Pancreas (tissue), 10 donors: Measurements from ENCODE around the gene DDX24. TPM values are rescaled to one million over a fixed set of nuclear protein-coding genes. Genes with fewer than 3 reads are reported as not detected.
"Not testable (repeated sequence)": the region's sequence is repeated elsewhere in the genome, so short reads cannot be mapped to it uniquely, and the experiment has no call there.

ENCODE experiments used
- ATAC-seq, 4 donors: fragments of 200-7000 bp; cut with Tn5 transposase; one replicate each; pipeline versions ENCODE4 v1.8.0 to v1.9.1; 2020; ENCODE audit warnings: mild to moderate bottlenecking in 4 of 4, moderate library complexity in 4 of 4
- DNase-seq, 6 donors: peaks; one replicate each; pipeline ENCODE4 v3.0.0-alpha.2; 2020
- FAIRE-seq: peaks from 2 replicates; lab custom pipeline; 2012; peaks lifted over from hg19 to GRCh38; lab: Jason Lieb, UNC
- H3K27ac ChIP-seq, 4 donors: fragments of 200-600 bp; sonication (generic); 1 replicate in 3 of 4; 2 replicates in 1 of 4; pipeline versions ENCODE4 v1.5.0 to v1.8.0; 2020
- H3K27me3 ChIP-seq, 4 donors: fragments of 200-600 bp; one replicate each; pipeline ENCODE4 v1.8.0; 2021
- H3K36me3 ChIP-seq, 3 donors: fragments of 200-600 bp; sonication (generic) in 1 of 3; one replicate each; pipeline versions ENCODE4 v1.5.0 to v1.8.0; 2020 to 2021
- H3K4me1 ChIP-seq, 3 donors: fragments of 200-600 bp; one replicate each; pipeline ENCODE4 v1.8.0; 2021
- H3K4me3 ChIP-seq, 4 donors: fragments of 200-600 bp; sonication (generic) in 2 of 4; one replicate each; pipeline versions ENCODE4 v1.5.0 to v1.8.0; 2020 to 2021
- H3K9me3 ChIP-seq, 4 donors: fragments of 200-600 bp; one replicate each; pipeline ENCODE4 v1.8.0; 2021
- WGBS, 2 donors: extraction: QIAGEN DNeasy Blood & Tissue Kit; methylation state at CpG; one replicate each; pipeline ENCODE4 v1.1.7; 2013; 5-methylcytosine and 5-hydroxymethylcytosine counted together
- intact Hi-C, 3 donors: fragments of 100-400 bp; cut with DNase I; formaldehyde crosslinking; loops; one replicate each; pipeline versions ENCODE4 v1.11.1 to v1.14.2; 2022
- polyA plus RNA-seq, 2 donors: library from polyadenylated mRNA; stranded (reverse); fragments of 200-250 nt; gene quantifications; one replicate each; pipeline ENCODE4 v1.2.3, GENCODE V29; 2013
- total RNA-seq, 6 donors: library from RNA; stranded (reverse); fragmentation: NEBNext Ultra II Directional in 4 of 6; extraction: Animal tissue kit (Norgen Biotek cat#: 25700) in 4 of 6; gene quantifications; one replicate each; pipeline versions ENCODE4 v1.2.1 to v1.2.4, GENCODE V29; 2021 to 2023
- TF ChIP-seq, protein P1 (sequence below), 4 donors: fragments of 200-600 bp; sonication (generic) in 3 of 4; IDR thresholded peaks; one replicate each; pipeline versions ENCODE4 v1.5.0 to v1.8.0; 2021; ENCODE audit warnings: antibody characterized with exemption in 4 of 4
- donor health status: healthy with polysubstance abuse.
- donor health status: DM: no; HTN: no; CAD: no; lungs with moderate emphysema.
- donor health status: DM: no; HTN: no; CAD: no.
- donor health status: control.
- donor health status: control.
- donor health status: Bipolar disorder and iron deficiency.
- donor health status: DM: yes; HTN: yes; CAD: no.
- donor health status: DM: no; HTN: no; CAD: no.
- donor health status: DM: no; HTN: no; CAD: no.
- donor health status: DM: yes; HTN: yes; CAD: no.

Gene DDX24
- total and polyA plus RNA-seq, 8 donors: 55.9 to 111 (median 68.1) TPM

DNA sequence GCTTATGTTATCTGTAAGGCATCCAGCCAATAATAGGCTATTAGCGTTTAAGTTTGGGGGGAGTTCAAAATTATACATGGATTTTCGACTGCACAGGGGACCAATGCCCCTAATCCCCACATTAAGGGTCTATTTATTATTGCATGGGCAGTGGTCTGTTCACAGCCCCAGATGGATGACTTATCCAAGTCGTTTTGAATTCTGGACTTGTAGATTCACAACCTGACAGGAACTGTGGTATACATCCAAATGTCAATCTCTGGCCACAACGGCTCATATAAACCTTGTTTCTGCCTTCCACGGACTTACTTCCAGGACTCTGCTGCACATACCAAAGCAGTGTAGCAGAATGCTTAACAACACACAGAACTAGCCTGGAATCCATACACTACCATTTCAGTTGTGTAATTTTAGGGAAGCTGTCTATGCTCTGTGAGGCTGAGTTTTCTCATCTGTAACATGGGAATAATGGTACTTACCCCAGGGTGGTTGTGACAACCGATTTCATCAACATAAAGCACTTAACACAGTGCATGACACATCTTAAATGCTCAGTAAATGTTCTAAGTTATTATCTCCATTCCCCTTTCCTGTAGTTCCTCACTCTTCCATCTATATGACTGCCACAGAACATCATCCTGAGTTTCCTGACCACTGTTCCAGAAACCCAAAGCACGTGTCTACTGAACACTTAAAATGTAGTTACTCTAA, 3.7 kb downstream of the DDX24 start:
- intact Hi-C loops: no loop called here
- TF ChIP-seq, protein P1, sequence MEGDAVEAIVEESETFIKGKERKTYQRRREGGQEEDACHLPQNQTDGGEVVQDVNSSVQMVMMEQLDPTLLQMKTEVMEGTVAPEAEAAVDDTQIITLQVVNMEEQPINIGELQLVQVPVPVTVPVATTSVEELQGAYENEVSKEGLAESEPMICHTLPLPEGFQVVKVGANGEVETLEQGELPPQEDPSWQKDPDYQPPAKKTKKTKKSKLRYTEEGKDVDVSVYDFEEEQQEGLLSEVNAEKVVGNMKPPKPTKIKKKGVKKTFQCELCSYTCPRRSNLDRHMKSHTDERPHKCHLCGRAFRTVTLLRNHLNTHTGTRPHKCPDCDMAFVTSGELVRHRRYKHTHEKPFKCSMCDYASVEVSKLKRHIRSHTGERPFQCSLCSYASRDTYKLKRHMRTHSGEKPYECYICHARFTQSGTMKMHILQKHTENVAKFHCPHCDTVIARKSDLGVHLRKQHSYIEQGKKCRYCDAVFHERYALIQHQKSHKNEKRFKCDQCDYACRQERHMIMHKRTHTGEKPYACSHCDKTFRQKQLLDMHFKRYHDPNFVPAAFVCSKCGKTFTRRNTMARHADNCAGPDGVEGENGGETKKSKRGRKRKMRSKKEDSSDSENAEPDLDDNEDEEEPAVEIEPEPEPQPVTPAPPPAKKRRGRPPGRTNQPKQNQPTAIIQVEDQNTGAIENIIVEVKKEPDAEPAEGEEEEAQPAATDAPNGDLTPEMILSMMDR (IDR thresholded peaks at IDR 0.05): no peak
- Histone ChIP-seq H3K4me3 (peak overlapping the region in 2 of 4 donors; percentile 24 to 94), H3K36me3 (peaks cover 0 to 6% (median 0%) of the 10 kb centered on the region in 3 donors), H3K4me1 (peaks cover 0 to 33% (median 29%) of the 10 kb centered on the region in 3 donors), H3K27ac (no peak overlapping the region), H3K27me3 (no peaks in the 10 kb centered on the region), H3K9me3 (no peaks in the 10 kb centered on the region)
- ATAC-seq: no peak
- 35 to 48% methylated on average over 7 of the region's 7 CpGs for WGBS, 2 donors
- DNase-seq: no peak
- no peak for FAIRE-seq

DNA sequence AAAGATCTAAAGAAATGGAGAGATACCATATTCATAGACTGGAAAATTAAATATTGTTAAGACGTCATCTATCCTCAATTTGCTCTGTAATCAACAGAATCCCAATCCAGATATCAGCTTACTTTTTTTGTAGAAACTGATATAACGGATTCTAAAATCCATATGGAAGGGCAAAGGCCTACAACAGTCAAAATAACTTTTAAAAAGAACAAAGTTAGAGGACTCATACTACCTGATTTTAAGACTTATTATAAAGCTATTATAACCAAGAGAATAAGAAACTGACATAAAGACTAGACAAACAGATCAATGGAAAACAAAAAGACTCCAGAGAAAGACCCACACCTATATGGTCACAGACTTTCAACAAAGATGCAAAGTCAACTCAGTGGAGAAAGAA, 6.0 kb downstream of the DDX24 start:
- no peak for ATAC-seq
- TF ChIP-seq, protein P1 (IDR thresholded peaks at IDR 0.05): no peak
- Histone ChIP-seq H3K27me3 (no peaks in the 10 kb centered on the region), H3K27ac (no peak overlapping the region), H3K4me3 (no peak overlapping the region), H3K4me1 (peaks cover 0 to 33% (median 29%) of the 10 kb centered on the region in 3 donors), H3K9me3 (no peaks in the 10 kb centered on the region), H3K36me3 (peaks cover 0 to 6% (median 0%) of the 10 kb centered on the region in 3 donors)
- DNase-seq: no peak
- intact Hi-C loops: no loop called here
- 87 to 91% methylated on average over 2 of the region's 2 CpGs for WGBS, 2 donors
- FAIRE-seq: no peak

DNA sequence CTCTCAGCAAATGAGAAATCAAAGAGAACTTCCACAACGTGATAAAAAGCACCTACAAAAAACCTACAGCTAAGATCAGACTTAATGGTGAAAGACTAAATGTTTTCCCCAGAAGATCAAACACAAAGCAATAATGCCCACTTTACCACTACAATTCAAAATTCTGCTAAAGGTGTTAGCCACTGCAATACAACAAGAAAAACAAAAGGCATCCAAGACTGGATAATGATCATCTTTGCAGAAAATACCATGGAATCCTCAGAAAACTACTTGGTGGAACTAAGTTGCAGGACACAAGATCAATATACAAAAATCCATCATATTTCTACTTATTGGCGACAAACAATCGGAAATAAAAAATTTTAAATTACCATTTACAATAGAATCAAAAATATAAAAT, 6.5 kb downstream of the DDX24 start:
- ATAC-seq (no peak), FAIRE-seq (no peak), DNase-seq (no peak)
- TF ChIP-seq, protein P1 (IDR thresholded peaks at IDR 0.05): no peak
- peaks cover 0 to 6% (median 0%) of the 10 kb centered on the region in 3 donors for H3K36me3 ChIP-seq
- intact Hi-C loops: no loop called here
- H3K4me3 ChIP-seq: no peak overlapping the region
- WGBS, 2 donors: 95 to 97% methylated on average over 3 of the region's 3 CpGs
- H3K27ac ChIP-seq: no peak overlapping the region
- no peaks in the 10 kb centered on the region for H3K9me3 ChIP-seq
- H3K27me3 ChIP-seq: no peaks in the 10 kb centered on the region
- peaks cover 0 to 30% (median 29%) of the 10 kb centered on the region in 3 donors for H3K4me1 ChIP-seq

DNA sequence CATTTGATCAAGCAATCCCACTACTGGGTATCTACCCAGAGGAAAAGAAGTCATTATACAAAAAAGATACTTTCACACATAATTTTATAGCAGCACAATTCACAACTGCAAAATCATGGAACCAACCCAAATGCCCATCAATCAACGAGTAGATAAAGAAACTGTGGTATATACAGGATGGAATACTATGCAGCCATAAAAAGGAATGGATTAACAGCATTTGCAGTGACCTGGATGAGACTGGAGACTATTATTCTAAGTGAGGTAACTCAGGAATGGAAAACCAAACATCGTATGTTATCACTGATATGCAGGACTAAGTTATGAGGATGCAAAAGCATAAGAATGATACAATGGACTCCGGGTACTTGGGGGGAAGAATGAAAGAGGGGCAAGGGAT, 8.9 kb downstream of the DDX24 start:
- 88 to 95% methylated on average over 3 of the region's 3 CpGs for WGBS, 2 donors
- ATAC-seq, H3K27ac ChIP-seq, H3K9me3 ChIP-seq, H3K27me3 ChIP-seq, H3K36me3 ChIP-seq, H3K4me3 ChIP-seq, FAIRE-seq, intact Hi-C loops, DNase-seq: not testable (repeated sequence)
- peaks cover 0 to 15% (median 8%) of the 10 kb centered on the region in 3 donors for H3K4me1 ChIP-seq

DNA sequence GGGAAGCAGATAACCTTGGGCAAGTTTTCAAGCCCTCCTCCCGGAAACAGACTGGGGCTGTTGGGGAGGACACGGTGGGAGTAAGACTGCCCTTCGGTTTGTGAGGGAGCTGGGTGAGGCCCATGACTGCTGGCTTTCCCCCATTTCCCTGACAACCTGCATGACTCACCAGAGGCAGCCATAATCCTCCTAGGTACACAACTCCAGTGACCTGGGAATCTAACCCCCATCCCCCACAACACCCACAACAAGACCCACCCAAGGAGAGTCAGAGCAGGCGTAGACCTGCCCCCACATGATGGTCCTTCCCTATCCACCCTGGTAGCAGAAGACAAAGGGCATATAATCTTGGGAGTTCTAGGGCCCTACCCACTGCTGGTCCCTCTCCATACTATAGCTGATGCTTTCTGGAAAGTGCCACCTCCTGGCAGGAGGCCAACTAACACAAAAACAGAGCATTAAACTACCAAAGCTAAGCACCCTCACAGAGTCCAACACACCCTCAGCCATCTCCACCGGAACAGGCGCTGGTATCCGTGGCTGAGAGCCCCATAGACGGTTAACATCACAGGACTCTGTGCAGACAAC, 14.8 kb downstream of the DDX24 start:
- FAIRE-seq: no peak
- ATAC-seq: peak; percentile 82 to 91 (median 86)
- Histone ChIP-seq H3K36me3 (peaks cover 0 to 17% (median 3%) of the 10 kb centered on the region in 3 donors), H3K4me1 (peaks cover 7 to 38% (median 27%) of the 10 kb centered on the region in 3 donors), H3K4me3 (no peak overlapping the region), H3K9me3 (no peaks in the 10 kb centered on the region), H3K27ac (peak overlapping the region; percentile 28 to 83 (median 53)), H3K27me3 (no peaks in the 10 kb centered on the region)
- TF ChIP-seq, protein P1 (IDR thresholded peaks at IDR 0.05): no peak
- peak in 4 of 6 donors; percentile 41 to 65 (median 44) for DNase-seq
- WGBS, 2 donors: 60% methylated on average over 8 of the region's 8 CpGs
- intact Hi-C loops: no loop called here
